GM23248 (cell line): ENCODE data around the gene ESRRB.

ENCODE experiments used
- EZH2 ChIP-seq: fragments of 200-600 bp; sonication (generic); IDR thresholded peaks from 2 replicates; pipeline ENCODE4 v1.6.1; 2018; ENCODE audit warnings: antibody characterized with exemption, mild to moderate bottlenecking; ENCODE audit not compliant: insufficient read depth, poor library complexity, severe bottlenecking
- EZH2phosphoT487 ChIP-seq: fragments of 200-600 bp; sonication (generic); IDR thresholded peaks from 2 replicates; pipeline ENCODE4 v1.6.1; 2018; ENCODE audit warnings: antibody characterized with exemption, moderate library complexity, mild to moderate bottlenecking, low read depth; ENCODE audit not compliant: insufficient read depth

GRCh38 chr14:76472199-76472723, 96.3 kb downstream of the ESRRB start:
- TF ChIP-seq EZH2 (no peak), EZH2phosphoT487 (no peak)
